HepG2 (cell line): ENCODE data around the gene CARHSP1. TPM values are rescaled to one million over a fixed set of nuclear protein-coding genes. Genes with fewer than 3 reads are reported as not detected.

Source experiments
- BHLHE40 ChIP-seq: IDR thresholded peaks from 2 replicates; pipeline ENCODE4 v1.6.1; 2011; ENCODE audit warnings: low read length, improper control_type of control experiment
- MED8 ChIP-seq: sonication (generic); formaldehyde crosslinking; IDR thresholded peaks from 2 replicates; pipeline ENCODE4 v1.8.1; 2023; ENCODE audit warnings: mild to moderate bottlenecking, missing genetic modification reagents; ENCODE audit not compliant: insufficient replicate concordance
- STAT5B ChIP-seq: sonication (generic); formaldehyde crosslinking; IDR thresholded peaks from 2 replicates; pipeline ENCODE4 v1.4.0; 2020; ENCODE audit warnings: missing genetic modification reagents
- ZBTB7B ChIP-seq: sonication (generic); formaldehyde crosslinking; IDR thresholded peaks from 2 replicates; pipeline ENCODE4 v1.4.0; 2020; ENCODE audit warnings: missing genetic modification reagents
- ZNF224 ChIP-seq: sonication (generic); formaldehyde crosslinking; IDR thresholded peaks from 2 replicates; pipeline ENCODE4 v1.5.0; 2020; ENCODE audit warnings: mild to moderate bottlenecking, missing genetic modification reagents
- ZNF260 ChIP-seq: sonication (generic); formaldehyde crosslinking; IDR thresholded peaks from 2 replicates; pipeline ENCODE4 v1.4.0; 2020; ENCODE audit warnings: missing genetic modification reagents, low read depth, mild to moderate bottlenecking, borderline replicate concordance
- ZNF772 ChIP-seq: sonication (generic); formaldehyde crosslinking; IDR thresholded peaks from 2 replicates; pipeline ENCODE4 v1.5.0; 2020; ENCODE audit warnings: mild to moderate bottlenecking, missing genetic modification reagents
- ZNF776 ChIP-seq: sonication (generic); formaldehyde crosslinking; IDR thresholded peaks from 2 replicates; pipeline ENCODE4 v1.4.0; 2020; ENCODE audit warnings: mild to moderate bottlenecking, missing genetic modification reagents
- polyA plus RNA-seq, 8 experiments: library from polyadenylated mRNA; depleted of rRNA in 3 of 8; stranded (reverse) in 7 of 8; unstranded in 1 of 8; fragments of >200 nt; fragmentation: Illumina TruSeq in 4 of 8; extraction: Trizol in 4 of 8; gene quantifications; 2 replicates each; pipeline versions ENCODE4 v1.2.1 to v1.2.3, GENCODE V29; 2011 to 2016; ENCODE audit warnings: low read depth in 4 of 8, missing spikeins in 1 of 8, mixed read lengths in 1 of 8; ENCODE audit not compliant: insufficient read depth in 1 of 8
- total RNA-seq, 5 experiments: library from RNA; depleted of rRNA; stranded (reverse); fragments of >200 nt; fragmentation: Illumina TruSeq; extraction: Trizol; gene quantifications; 2 replicates each; pipeline ENCODE4 v1.2.3, GENCODE V29; 2016; ENCODE audit warnings: low read depth in 1 of 5
- TF ChIP-seq, protein P1 (sequence below): sonication (generic); formaldehyde crosslinking; IDR thresholded peaks from 2 replicates; pipeline ENCODE4 v1.5.0; 2020; ENCODE audit warnings: mild to moderate bottlenecking, missing genetic modification reagents, moderate library complexity
- TF ChIP-seq, protein P2 (sequence below): sonication (generic); formaldehyde crosslinking; IDR thresholded peaks from 2 replicates; pipeline ENCODE4 v1.4.0; 2020; ENCODE audit warnings: mild to moderate bottlenecking, missing genetic modification reagents
- TF ChIP-seq, protein P3 (sequence below): sonication (generic); formaldehyde crosslinking; IDR thresholded peaks from 2 replicates; pipeline ENCODE4 v1.4.0; 2020; ENCODE audit warnings: missing genetic modification reagents, borderline replicate concordance
- TF ChIP-seq, protein P4 (sequence below): sonication (generic); formaldehyde crosslinking; IDR thresholded peaks from 2 replicates; pipeline ENCODE4 v1.4.0; 2020; ENCODE audit warnings: mild to moderate bottlenecking, missing genetic modification reagents
- TF ChIP-seq, protein P5 (sequence below): sonication (generic); formaldehyde crosslinking; IDR thresholded peaks from 2 replicates; pipeline ENCODE4 v1.4.0; 2020; ENCODE audit warnings: missing genetic modification reagents

The CARHSP1 gene
- total and polyA plus RNA-seq, 2 of the 13 experiments (the other 11 are each of a cell fraction or from before 2014, with no cell fraction given), result 173 to 345 TPM

DNA sequence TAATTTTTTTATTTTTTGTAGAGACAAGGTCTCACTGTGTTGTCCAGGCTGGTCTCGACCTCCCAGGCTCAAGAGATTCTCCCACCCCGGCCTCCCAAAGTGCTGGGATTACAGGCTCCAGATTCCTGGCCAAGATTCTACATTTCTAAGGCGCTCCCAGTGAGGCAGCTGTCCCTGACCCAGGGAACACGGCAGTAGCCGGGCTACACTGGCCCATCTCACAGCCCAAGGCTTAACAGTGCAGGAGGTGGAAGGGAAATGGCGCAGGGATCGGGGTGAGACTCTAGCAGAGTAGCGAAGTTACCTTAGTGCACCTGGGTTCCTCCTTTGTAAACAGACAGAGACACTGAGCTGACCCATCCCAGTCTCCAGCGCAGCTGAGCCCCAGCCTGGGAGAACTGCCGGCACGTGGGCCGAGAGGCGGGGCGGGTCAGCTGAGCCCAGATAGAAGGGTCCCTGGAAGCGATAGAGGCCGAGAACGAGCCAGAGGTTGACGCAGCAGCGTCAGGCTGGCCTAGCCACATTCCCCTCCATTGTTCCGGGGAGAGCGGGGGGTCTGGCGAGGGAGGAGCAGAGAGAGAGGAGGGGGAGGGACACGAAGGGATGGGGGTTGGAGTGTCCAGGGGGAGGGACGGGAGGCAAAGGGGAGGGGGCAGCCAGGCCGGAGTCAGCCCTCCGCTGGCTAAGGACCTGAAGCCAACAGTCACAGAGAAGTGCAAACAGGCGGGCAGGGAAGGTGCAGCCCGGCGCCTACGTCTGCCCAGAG is 2.5 kb downstream of the CARHSP1 start (continued):
- TF ChIP-seq, protein P1, sequence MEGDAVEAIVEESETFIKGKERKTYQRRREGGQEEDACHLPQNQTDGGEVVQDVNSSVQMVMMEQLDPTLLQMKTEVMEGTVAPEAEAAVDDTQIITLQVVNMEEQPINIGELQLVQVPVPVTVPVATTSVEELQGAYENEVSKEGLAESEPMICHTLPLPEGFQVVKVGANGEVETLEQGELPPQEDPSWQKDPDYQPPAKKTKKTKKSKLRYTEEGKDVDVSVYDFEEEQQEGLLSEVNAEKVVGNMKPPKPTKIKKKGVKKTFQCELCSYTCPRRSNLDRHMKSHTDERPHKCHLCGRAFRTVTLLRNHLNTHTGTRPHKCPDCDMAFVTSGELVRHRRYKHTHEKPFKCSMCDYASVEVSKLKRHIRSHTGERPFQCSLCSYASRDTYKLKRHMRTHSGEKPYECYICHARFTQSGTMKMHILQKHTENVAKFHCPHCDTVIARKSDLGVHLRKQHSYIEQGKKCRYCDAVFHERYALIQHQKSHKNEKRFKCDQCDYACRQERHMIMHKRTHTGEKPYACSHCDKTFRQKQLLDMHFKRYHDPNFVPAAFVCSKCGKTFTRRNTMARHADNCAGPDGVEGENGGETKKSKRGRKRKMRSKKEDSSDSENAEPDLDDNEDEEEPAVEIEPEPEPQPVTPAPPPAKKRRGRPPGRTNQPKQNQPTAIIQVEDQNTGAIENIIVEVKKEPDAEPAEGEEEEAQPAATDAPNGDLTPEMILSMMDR, result no peak
- TF ChIP-seq, protein P2, sequence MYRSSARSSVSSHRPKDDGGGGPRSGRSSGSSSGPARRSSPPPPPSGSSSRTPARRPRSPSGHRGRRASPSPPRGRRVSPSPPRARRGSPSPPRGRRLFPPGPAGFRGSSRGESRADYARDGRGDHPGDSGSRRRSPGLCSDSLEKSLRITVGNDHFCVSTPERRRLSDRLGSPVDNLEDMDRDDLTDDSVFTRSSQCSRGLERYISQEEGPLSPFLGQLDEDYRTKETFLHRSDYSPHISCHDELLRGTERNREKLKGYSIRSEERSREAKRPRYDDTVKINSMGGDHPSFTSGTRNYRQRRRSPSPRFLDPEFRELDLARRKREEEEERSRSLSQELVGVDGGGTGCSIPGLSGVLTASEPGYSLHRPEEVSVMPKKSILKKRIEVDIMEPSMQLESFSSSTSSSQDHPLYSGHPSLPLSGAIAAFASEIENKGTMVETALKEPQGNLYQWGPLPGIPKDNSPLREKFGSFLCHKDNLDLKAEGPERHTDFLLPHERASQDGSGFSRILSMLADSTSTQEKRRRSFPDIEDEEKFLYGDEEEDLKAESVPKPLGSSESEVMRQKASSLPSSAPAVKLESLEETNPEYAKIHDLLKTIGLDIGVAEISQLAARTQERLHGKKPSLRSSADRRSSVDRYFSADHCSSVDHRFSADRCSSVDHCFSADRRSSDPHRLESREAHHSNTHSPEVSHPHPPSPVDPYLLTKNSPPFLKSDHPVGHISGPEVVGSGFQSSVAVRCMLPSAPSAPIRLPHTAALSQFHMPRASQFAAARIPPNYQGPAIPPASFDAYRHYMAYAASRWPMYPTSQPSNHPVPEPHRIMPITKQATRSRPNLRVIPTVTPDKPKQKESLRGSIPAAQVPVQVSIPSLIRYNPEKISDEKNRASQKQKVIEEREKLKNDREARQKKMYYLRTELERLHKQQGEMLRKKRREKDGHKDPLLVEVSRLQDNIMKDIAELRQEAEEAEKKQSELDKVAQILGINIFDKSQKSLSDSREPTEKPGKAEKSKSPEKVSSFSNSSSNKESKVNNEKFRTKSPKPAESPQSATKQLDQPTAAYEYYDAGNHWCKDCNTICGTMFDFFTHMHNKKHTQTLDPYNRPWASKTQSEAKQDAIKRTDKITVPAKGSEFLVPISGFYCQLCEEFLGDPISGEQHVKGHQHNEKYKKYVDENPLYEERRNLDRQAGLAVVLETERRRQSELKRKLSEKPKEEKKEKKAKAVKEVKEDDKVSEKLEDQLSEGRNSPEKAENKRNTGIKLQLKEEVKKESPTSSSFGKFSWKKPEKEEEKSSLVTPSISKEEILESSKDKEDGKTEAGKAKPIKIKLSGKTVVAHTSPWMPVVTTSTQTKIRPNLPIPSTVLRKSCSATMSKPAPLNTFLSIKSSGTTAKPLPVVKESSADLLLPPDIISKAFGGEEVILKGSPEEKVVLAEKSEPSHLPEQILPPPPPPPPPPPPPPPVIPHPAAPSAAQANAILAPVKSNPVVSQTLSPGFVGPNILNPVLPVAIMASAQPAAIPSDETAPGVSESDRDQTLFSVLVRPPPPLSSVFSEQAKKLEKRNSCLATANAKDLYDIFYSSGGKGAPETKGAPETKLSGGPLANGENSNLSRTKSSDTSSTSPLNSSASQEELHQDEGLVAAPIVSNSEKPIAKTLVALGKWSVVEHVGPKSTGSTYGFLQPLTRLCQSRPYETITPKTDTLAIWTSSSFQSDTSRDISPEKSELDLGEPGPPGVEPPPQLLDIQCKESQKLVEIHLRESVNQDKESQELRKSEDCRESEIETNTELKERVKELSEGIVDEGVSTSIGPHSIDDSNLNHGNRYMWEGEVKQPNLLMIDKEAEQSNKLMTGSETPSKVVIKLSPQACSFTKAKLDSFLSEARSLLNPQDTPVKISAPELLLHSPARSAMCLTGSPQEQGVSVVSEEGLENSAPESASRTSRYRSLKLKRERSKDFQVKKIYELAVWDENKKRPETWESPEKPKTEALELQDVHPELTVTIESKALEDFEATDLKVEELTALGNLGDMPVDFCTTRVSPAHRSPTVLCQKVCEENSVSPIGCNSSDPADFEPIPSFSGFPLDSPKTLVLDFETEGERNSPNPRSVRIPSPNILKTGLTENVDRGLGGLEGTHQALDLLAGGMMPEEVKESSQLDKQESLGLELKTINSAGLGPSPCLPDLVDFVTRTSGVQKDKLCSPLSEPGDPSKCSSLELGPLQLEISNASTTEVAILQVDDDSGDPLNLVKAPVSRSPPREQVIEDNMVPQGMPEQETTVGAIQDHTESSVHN (CRISPR knock-in tag), result peak; percentile 79; the same call in 1 of the 2 replicates
- no peak for TF ChIP-seq MED8 (CRISPR knock-in tag)
- TF ChIP-seq, protein P3, sequence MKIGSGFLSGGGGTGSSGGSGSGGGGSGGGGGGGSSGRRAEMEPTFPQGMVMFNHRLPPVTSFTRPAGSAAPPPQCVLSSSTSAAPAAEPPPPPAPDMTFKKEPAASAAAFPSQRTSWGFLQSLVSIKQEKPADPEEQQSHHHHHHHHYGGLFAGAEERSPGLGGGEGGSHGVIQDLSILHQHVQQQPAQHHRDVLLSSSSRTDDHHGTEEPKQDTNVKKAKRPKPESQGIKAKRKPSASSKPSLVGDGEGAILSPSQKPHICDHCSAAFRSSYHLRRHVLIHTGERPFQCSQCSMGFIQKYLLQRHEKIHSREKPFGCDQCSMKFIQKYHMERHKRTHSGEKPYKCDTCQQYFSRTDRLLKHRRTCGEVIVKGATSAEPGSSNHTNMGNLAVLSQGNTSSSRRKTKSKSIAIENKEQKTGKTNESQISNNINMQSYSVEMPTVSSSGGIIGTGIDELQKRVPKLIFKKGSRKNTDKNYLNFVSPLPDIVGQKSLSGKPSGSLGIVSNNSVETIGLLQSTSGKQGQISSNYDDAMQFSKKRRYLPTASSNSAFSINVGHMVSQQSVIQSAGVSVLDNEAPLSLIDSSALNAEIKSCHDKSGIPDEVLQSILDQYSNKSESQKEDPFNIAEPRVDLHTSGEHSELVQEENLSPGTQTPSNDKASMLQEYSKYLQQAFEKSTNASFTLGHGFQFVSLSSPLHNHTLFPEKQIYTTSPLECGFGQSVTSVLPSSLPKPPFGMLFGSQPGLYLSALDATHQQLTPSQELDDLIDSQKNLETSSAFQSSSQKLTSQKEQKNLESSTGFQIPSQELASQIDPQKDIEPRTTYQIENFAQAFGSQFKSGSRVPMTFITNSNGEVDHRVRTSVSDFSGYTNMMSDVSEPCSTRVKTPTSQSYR (CRISPR knock-in tag), result peak; percentile 52; the same call in 1 of the 2 replicates
- TF ChIP-seq ZNF772, result peak; percentile 86; the same call in 1 of the 2 replicates
- TF ChIP-seq ZBTB7B (CRISPR knock-in tag), result peak; percentile 85
- peak; percentile 90 for TF ChIP-seq BHLHE40
- TF ChIP-seq, protein P4, sequence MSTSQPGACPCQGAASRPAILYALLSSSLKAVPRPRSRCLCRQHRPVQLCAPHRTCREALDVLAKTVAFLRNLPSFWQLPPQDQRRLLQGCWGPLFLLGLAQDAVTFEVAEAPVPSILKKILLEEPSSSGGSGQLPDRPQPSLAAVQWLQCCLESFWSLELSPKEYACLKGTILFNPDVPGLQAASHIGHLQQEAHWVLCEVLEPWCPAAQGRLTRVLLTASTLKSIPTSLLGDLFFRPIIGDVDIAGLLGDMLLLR (CRISPR knock-in tag), result peak; percentile 95; the same call in 1 of the 2 replicates
- TF ChIP-seq, protein P5, sequence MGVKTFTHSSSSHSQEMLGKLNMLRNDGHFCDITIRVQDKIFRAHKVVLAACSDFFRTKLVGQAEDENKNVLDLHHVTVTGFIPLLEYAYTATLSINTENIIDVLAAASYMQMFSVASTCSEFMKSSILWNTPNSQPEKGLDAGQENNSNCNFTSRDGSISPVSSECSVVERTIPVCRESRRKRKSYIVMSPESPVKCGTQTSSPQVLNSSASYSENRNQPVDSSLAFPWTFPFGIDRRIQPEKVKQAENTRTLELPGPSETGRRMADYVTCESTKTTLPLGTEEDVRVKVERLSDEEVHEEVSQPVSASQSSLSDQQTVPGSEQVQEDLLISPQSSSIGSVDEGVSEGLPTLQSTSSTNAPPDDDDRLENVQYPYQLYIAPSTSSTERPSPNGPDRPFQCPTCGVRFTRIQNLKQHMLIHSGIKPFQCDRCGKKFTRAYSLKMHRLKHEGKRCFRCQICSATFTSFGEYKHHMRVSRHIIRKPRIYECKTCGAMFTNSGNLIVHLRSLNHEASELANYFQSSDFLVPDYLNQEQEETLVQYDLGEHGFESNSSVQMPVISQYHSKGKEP (CRISPR knock-in tag), result no peak
- no peak for TF ChIP-seq ZNF260 (CRISPR knock-in tag)
- TF ChIP-seq ZNF224, result no peak
- TF ChIP-seq STAT5B (CRISPR knock-in tag), result no peak; the same call in 1 of the 2 replicates
- TF ChIP-seq ZNF776 (CRISPR knock-in tag), result no peak
